Muscle layer of duodenum (tissue), 2 donors: ENCODE results near the gene CHN2.

Experiments
- H3K27ac ChIP-seq: one replicate; pipeline ENCODE4 v1.7.0; 2013; ENCODE audit warnings: mild to moderate bottlenecking, low read length
- H3K27me3 ChIP-seq: one replicate; pipeline ENCODE4 v1.7.0; 2013; ENCODE audit warnings: low read depth, mild to moderate bottlenecking, control low read depth, low read length
- H3K36me3 ChIP-seq, 2 donors: one replicate each; pipeline ENCODE4 v1.7.0; 2013; ENCODE audit warnings: low read length in 2 of 2, control low read depth in 1 of 2, mild to moderate bottlenecking in 1 of 2; ENCODE audit not compliant: insufficient read depth in 2 of 2, control insufficient read depth in 1 of 2
- H3K4me1 ChIP-seq, 2 donors: one replicate each; pipeline ENCODE4 v1.7.0; 2013; ENCODE audit warnings: low read length in 2 of 2, mild to moderate bottlenecking in 2 of 2, control low read depth in 1 of 2, moderate library complexity in 1 of 2; ENCODE audit not compliant: insufficient read depth in 2 of 2, control insufficient read depth in 1 of 2
- H3K4me3 ChIP-seq, 2 donors: one replicate each; pipeline ENCODE4 v1.7.0; 2013; ENCODE audit warnings: low read length in 2 of 2, low read depth in 1 of 2, mild to moderate bottlenecking in 1 of 2
- H3K9me3 ChIP-seq, 2 donors: one replicate each; pipeline ENCODE4 v1.7.0; 2013; ENCODE audit warnings: low read length in 2 of 2, control low read depth in 1 of 2, mild to moderate bottlenecking in 1 of 2; ENCODE audit not compliant: control insufficient read depth in 1 of 2
- donor health status: healthy.

The CHN2 gene

DNA sequence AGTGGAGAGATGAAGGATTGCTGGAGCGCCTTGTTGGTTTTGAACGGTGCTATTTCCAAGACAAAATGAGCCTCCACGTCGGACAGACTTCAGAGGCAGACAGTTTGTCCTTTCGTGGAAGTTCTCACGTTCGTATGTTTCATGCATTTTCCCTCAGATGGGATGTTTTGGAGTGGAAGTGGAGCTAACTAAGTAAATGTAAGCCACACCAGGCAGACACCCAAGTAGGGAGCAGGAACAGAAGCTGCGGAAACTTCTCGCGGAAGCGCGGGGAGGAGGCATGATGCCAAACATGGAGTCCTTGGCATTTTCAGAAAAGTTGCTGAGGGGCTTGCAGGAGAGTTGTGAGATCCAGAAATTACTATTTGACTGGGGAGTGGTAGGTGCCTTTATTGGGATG, 223.5 kb downstream of the CHN2 start:
- no peak overlapping the region for H3K27ac ChIP-seq
- no peaks in the 10 kb centered on the region for H3K9me3 ChIP-seq
- no peaks in the 10 kb centered on the region for H3K27me3 ChIP-seq
- H3K36me3 ChIP-seq, result no peaks in the 10 kb centered on the region
- H3K4me3 ChIP-seq, result no peak overlapping the region
- H3K4me1 ChIP-seq, result no peaks in the 10 kb centered on the region

DNA sequence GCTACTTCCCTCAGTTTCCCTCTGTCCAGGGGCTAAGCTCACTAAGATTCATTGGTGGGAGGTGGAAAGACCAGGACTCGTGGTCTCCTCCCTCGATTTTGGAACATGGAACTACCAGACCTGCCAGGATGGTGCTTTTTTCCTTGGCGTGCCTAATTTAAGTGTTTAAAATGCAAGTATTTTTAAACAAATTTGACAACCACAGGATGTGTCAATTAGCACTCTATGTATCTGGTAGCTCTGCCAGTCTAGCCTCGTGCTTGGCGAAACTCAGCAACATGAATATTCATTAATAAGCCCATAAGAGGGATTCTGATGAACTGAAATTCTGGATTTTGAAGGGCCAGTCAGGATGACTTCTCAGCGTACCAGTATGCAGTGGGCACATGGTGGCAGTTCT, 224.1 kb downstream of the CHN2 start:
- Histone ChIP-seq H3K27me3 (no peaks in the 10 kb centered on the region), H3K27ac (no peak overlapping the region), H3K9me3 (no peaks in the 10 kb centered on the region), H3K36me3 (no peaks in the 10 kb centered on the region), H3K4me1 (no peaks in the 10 kb centered on the region), H3K4me3 (no peak overlapping the region)

DNA sequence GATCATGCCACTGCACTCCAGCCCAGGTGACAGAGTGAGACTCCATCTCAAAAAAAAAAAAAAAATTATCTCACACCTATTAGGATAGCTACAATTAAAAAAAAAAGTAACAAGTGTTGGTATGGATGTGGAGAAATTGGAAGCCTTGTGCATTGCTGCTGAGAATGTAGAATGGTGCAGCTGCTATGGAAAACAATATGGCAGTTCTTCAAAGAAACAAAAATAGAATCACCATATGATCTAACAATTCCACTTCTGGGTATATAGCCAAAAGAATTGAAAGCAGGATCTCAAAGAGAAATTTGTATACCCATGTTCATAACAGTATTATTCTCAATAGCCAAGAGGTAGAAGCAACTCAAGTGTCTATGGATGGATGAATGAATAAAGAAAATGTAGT, 225.4 kb downstream of the CHN2 start:
- no peak overlapping the region for H3K27ac ChIP-seq
- H3K4me1 ChIP-seq, result no peaks in the 10 kb centered on the region
- H3K27me3 ChIP-seq, result no peaks in the 10 kb centered on the region
- H3K36me3 ChIP-seq, result no peaks in the 10 kb centered on the region
- no peaks in the 10 kb centered on the region for H3K9me3 ChIP-seq
- H3K4me3 ChIP-seq, result no peak overlapping the region

DNA sequence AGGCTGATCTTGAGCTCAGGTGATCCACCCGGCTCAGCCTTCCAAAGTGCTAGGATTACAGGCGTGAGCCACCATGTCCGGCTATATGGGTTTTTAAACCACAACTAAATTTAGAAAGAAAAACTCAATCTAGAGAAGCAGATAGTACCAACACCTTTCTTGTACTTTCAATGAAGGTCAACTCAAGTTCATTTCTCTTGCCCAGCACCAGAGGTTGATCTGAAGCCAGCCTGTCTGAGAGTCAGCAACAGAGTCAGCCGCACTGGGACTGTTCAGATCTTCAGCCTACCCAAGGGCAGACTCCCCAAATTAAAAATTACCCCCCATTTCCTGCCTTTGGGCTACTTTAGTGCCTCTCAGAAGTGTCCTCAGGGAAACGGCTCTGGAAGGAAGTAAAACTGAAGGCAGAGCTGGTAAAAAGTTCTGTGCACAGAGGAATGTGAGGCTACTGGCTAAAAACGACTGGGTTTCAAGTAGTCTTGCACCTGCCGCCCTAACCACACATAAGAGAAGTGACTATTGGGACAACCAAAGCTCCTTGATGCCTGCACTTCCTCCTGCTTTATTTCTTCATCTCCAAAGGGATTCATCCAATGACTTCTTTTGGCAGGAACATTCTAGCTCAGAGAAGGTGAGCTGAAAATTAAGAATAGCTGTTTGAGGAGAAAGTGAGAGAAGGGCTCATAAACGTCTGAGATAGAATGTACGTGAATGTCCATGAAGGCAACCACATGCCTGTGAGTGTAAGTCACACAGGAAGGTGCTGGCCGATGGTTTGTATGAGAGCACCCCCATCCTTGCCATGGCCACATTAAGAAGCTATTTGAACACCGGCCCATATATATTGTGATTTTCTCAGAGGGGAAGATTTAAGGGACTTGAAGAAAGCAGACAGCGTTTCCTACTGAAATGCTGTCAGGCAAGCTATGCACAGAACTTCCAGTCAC, 226.7 kb downstream of the CHN2 start:
- no peaks in the 10 kb centered on the region for H3K27me3 ChIP-seq
- H3K36me3 ChIP-seq, result no peaks in the 10 kb centered on the region
- no peaks in the 10 kb centered on the region for H3K4me1 ChIP-seq
- no peaks in the 10 kb centered on the region for H3K9me3 ChIP-seq
- no peak overlapping the region for H3K27ac ChIP-seq
- no peak overlapping the region for H3K4me3 ChIP-seq

DNA sequence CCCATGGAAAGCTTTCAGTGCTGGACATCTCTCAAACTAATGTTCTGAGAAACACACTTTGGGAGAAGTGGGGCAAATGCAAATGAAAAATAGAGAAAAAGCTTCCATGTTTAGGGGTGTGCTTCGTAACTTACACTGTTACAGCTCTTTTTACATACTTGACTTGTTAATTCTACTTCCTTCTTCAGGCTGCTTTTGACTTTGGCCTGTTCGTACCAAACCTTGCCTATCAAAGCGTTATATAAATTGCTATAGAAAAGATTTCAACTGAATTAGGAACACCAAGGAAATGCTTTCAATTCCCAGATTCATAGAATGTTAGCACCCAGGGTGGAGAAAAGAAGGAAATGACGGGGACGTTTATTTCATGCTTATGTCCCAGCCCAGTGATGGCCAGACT, 228.3 kb downstream of the CHN2 start:
- H3K9me3 ChIP-seq, result no peaks in the 10 kb centered on the region
- no peaks in the 10 kb centered on the region for H3K36me3 ChIP-seq
- H3K4me1 ChIP-seq, result no peaks in the 10 kb centered on the region
- no peak overlapping the region for H3K27ac ChIP-seq
- H3K4me3 ChIP-seq, result no peak overlapping the region
- no peaks in the 10 kb centered on the region for H3K27me3 ChIP-seq

DNA sequence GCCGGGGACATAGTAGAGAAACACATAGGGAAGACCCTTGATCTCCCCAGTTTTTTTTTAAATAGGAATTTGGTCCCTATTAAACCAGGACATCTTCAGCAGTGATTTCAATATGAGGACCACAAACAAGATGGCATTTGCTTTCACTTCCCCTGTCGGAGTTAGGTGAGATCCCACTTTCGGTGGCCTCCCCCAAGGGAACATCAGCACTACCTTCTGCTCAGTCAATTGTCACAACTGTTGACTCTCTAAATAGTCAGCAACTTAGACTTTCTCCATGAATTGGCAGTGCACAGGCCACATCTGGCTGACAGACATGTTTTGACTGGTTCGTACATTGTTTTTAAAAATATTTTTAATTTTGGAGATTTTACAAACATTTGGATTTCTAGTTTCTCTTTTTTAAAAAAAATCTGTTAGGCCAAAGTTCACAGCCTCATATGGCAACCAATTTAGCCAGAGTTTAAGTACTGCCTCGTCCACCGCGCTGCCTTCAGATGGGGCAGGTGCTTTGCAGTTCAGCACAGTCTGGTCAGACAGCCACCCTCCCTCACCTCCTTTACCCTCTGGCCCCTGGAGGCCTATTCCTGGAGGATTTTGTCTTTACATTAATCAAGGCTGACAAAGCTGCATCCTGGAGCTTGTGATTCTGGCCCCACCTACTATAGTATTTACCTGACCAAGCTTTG, 229.9 kb downstream of the CHN2 start:
- H3K27me3 ChIP-seq, result no peaks in the 10 kb centered on the region
- no peak overlapping the region for H3K27ac ChIP-seq
- H3K4me3 ChIP-seq, result no peak overlapping the region
- no peaks in the 10 kb centered on the region for H3K9me3 ChIP-seq
- no peaks in the 10 kb centered on the region for H3K4me1 ChIP-seq
- H3K36me3 ChIP-seq, result no peaks in the 10 kb centered on the region

DNA sequence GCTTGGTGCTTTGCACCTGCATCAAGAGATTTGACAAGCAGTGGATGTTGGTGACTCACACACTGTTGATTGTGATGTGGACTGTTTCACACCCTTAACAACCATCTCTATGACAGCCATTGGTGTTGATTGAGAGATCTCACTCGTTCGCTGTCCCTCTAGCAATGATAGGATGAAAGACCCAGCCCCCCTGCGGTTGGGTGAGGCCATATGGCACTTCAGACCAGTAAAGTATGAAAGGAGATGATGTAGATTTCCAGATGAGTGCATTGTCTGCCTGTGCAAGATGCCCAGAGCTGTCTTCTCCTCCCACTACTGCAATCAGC, 230.4 kb downstream of the CHN2 start:
- Histone ChIP-seq H3K4me1 (no peaks in the 10 kb centered on the region), H3K27ac (no peak overlapping the region), H3K9me3 (no peaks in the 10 kb centered on the region), H3K4me3 (no peak overlapping the region), H3K36me3 (no peaks in the 10 kb centered on the region), H3K27me3 (no peaks in the 10 kb centered on the region)

DNA sequence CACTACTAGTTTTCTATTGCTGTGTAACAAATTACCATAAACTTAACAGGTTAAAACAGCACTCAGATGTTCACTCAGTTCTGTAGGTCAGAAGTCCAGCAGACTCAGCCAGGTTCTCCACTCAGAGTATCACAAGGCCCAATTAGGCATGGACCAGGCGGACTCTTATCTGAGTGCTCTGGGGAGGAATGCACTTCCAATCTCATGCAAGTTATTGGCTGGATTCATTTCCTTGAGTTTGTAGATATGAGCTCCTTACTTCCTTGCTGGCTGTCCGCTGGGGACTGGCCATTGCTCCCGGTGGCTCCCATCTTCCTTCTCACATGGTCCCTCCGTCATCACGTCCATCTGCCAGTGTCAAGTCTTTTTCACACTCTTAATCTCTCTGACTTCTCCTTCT, 232.0 kb downstream of the CHN2 start:
- no peaks in the 10 kb centered on the region for H3K36me3 ChIP-seq
- H3K27me3 ChIP-seq, result no peaks in the 10 kb centered on the region
- no peak overlapping the region for H3K4me3 ChIP-seq
- no peak overlapping the region for H3K27ac ChIP-seq
- no peaks in the 10 kb centered on the region for H3K9me3 ChIP-seq
- no peaks in the 10 kb centered on the region for H3K4me1 ChIP-seq

DNA sequence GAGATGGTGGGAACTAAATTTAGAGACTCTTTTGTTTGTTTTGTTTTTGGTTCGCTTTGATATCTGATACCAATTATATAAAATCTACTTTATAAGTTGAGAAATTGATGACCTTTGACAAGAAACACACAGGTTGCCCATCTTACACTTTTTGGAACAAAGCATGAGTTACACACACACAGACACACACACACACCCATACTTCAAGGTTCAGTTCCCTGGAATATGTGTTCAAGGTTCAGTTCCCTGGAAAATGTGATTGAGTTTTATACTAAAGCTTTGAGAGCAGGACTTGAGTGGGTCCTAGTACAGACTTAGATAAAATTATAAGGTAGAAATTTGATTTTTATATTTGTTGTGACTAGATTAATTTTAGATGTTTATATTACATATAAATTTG, 234.8 kb downstream of the CHN2 start:
- H3K36me3 ChIP-seq, result no peaks in the 10 kb centered on the region
- no peaks in the 10 kb centered on the region for H3K27me3 ChIP-seq
- no peaks in the 10 kb centered on the region for H3K4me1 ChIP-seq
- no peaks in the 10 kb centered on the region for H3K9me3 ChIP-seq
- H3K27ac ChIP-seq, result no peak overlapping the region
- H3K4me3 ChIP-seq, result no peak overlapping the region

DNA sequence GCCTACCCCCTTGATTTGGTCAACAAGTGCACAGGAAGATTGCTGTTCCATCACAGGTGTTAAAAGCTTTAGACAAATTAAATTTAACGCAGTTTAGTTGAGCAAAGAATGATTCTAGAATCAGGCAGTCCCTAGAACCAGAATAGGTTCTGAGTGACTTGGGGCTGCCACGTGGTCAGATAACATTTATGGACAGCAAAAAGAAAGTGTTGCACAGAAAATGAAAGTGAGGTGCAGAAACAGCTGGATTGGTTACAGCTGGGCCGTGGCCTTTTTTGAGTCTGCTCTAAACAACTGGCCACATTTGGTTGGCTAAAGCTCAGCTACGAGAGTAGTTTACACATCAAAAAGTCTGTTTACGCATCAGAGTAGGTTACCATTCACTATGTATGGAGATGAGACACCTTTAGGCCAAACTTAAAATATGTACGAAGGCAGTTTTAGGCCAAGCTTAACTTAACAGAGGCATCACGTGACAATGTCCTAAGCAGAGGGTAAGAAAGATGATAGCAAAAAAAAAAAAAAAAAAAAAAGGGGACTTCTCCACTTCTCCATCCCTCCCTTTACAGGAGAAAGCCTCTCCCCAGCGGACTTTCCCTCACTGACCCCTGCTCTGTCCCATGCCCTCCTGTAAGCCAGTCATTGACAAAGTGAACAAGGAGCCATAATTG, 235.8 kb downstream of the CHN2 start:
- no peaks in the 10 kb centered on the region for H3K4me1 ChIP-seq
- H3K4me3 ChIP-seq, result no peak overlapping the region
- H3K27ac ChIP-seq, result no peak overlapping the region
- H3K27me3 ChIP-seq, result no peaks in the 10 kb centered on the region
- no peaks in the 10 kb centered on the region for H3K36me3 ChIP-seq
- H3K9me3 ChIP-seq, result no peaks in the 10 kb centered on the region

DNA sequence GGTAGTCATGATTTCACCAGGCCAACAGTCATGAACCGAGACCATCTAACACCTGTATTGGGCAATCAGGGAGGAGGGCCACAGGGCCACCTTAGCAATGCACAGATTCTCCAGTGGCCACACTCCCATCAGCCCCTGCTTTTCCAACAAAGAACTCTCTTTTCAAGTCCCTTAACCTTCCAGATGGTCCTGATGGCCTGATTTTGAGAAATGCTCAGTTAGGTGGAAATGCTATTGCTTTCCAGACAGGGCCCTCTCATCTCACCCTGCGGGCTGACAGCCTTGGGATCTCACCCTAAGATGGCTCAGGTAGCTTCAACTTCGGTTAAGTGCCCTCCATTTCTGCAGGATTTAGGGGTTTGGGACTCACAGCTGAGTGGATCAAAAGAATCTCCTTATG, 237.1 kb downstream of the CHN2 start:
- Histone ChIP-seq H3K36me3 (no peaks in the 10 kb centered on the region), H3K4me1 (no peaks in the 10 kb centered on the region), H3K9me3 (no peaks in the 10 kb centered on the region), H3K27me3 (no peaks in the 10 kb centered on the region), H3K27ac (no peak overlapping the region), H3K4me3 (no peak overlapping the region)
